Fibroblast of skin of scalp (primary cell): ENCODE results near the gene FBXO30.

Experiments used
- DNase-seq: peaks from one replicate; pipeline ENCODE4 v3.0.0-alpha.2; 2013

The FBXO30 gene

GRCh38 chr6:145745861-145746260, 68.7 kb downstream of the FBXO30 start:
- no peak for DNase-seq

- no peak for DNase-seq
These were observed 70.0 kb downstream of the FBXO30 start for GRCh38 chr6:145744619-145745018.
